Heart right ventricle (tissue), 16 donors: ENCODE data around the gene COL6A3. TPM values are rescaled to one million over a fixed set of nuclear protein-coding genes. Genes with fewer than 3 reads are reported as not detected.

Source experiments
- ATAC-seq, 8 donors: fragments of 200-7000 bp; cut with Tn5 transposase; one replicate each; pipeline ENCODE4 v1.9.1; 2020; ENCODE audit warnings: mild to moderate bottlenecking in 8 of 8, moderate library complexity in 8 of 8, moderate number of reproducible peaks in 1 of 8
- DNase-seq, 2 donors: peaks; one replicate each; pipeline ENCODE4 v3.0.0-alpha.2; 2020
- H3K27ac ChIP-seq, 10 donors: fragments of 200-600 bp; sonication (generic) in 2 of 10; one replicate each; pipeline versions ENCODE4 v1.5.0 to v1.8.0; 2020 to 2022; ENCODE audit warnings: mild to moderate bottlenecking in 3 of 10
- H3K27me3 ChIP-seq, 7 donors: fragments of 200-600 bp; one replicate each; pipeline ENCODE4 v1.8.0; 2021 to 2022; ENCODE audit warnings: mild to moderate bottlenecking in 2 of 7
- H3K36me3 ChIP-seq, 9 donors: fragments of 200-600 bp; sonication (generic) in 1 of 9; one replicate each; pipeline versions ENCODE4 v1.5.0 to v1.8.0; 2020 to 2022; ENCODE audit warnings: mild to moderate bottlenecking in 2 of 9
- H3K4me1 ChIP-seq, 9 donors: fragments of 200-600 bp; sonication (generic) in 1 of 9; one replicate each; pipeline versions ENCODE4 v1.5.0 to v1.8.0; 2020 to 2022; ENCODE audit warnings: mild to moderate bottlenecking in 4 of 9
- H3K4me3 ChIP-seq, 10 donors: fragments of 200-600 bp; sonication (generic) in 2 of 10; one replicate each; pipeline versions ENCODE4 v1.5.0 to v1.8.0; 2020 to 2022; ENCODE audit warnings: mild to moderate bottlenecking in 7 of 10, moderate library complexity in 2 of 10
- H3K9me3 ChIP-seq, 11 donors: fragments of 200-600 bp in 10 of 11; sonication (generic) in 2 of 11; one replicate each; pipeline versions ENCODE4 v1.5.0 to v1.8.0; 2013 to 2022; ENCODE audit warnings: mild to moderate bottlenecking in 2 of 11, control low read depth in 1 of 11, moderate library complexity in 1 of 11
- WGBS, 2 donors: extraction: QIAGEN DNeasy Blood & Tissue Kit; methylation state at CpG; one replicate each; pipeline ENCODE4 v1.1.7; 2013; ENCODE audit warnings: inconsistent platforms in 1 of 2; 5-methylcytosine and 5-hydroxymethylcytosine counted together
- intact Hi-C, 10 donors: fragments of 100-400 bp; cut with DNase I; formaldehyde crosslinking; loops; one replicate each; pipeline versions ENCODE4 v1.11.1 to v1.14.2; 2022
- polyA plus RNA-seq, 2 donors: library from polyadenylated mRNA; stranded (reverse); fragments of 200-250 nt; gene quantifications; one replicate each; pipeline ENCODE4 v1.2.3, GENCODE V29; 2013
- total RNA-seq, 10 donors: library from RNA; stranded (reverse); fragmentation: NEBNext Ultra II Directional in 3 of 10; extraction: Animal tissue kit (Norgen Biotek cat#: 25700) in 3 of 10; gene quantifications; one replicate each; pipeline versions ENCODE4 v1.2.1 to v1.2.4, GENCODE V29; 2021 to 2023
- TF ChIP-seq, protein P1 (sequence below), 9 donors: fragments of 200-600 bp; sonication (generic) in 2 of 9; IDR thresholded peaks; one replicate each; pipeline versions ENCODE4 v1.5.0 to v1.8.0; 2021 to 2022; ENCODE audit warnings: antibody characterized with exemption in 9 of 9, mild to moderate bottlenecking in 5 of 9, moderate library complexity in 1 of 9
- donor health status: Arrhythmogenic right ventricular cardiomyopathy.
- donor health status: ischemic (EF 13 %, LVEDD 7.1; RV severe dilation, severe dysfunction).
- donor health status: healthy with polysubstance abuse.
- donor health status: DM: no; HTN: yes; CAD: no.
- donor health status: DM: no; HTN: no; CAD: no.
- donor health status: ischemic (EF 25% LVEDD 6.9; RV normal size, moderate dysfunction).
- donor health status: ischemic (EF 25% LVEDD 5.7; RV mildly dilated, moderate dysfunction).
- donor health status: healthy.
- donor health status: DM: yes; HTN: yes; CAD: no.
- donor health status: Ischemic cardiomyopathy.
- donor health status: ischemic (EF 35%, LVEDD 5.7; RV mildly dilated, moderate dysfunction).
- donor health status: nonischemic (EF 11% LVEDD 7.7; RV severe dilation, severe dysfunction).
- donor health status: DM: yes; HTN: yes; CAD: no.
- donor health status: PGD.
- donor health status: ischemic (EF 29% LVEDD 5.4; RV normal size, mild dysfunction).
- donor health status: nonischemic (EF 23%, LVEDD 6.1; RV moderate dilation, normal function).

The COL6A3 gene
- total and polyA plus RNA-seq, 12 donors: 27.7 to 222 (median 47.5) TPM

- H3K27ac ChIP-seq: peak overlapping the region; percentile 22 to 89 (median 75)
- H3K27me3 ChIP-seq: peaks cover 0 to 18% (median 0%) of the 10 kb centered on the region in 7 donors
- H3K4me1 ChIP-seq: peaks cover 14 to 49% (median 37%) of the 10 kb centered on the region in 9 donors
- 14 to 23% methylated on average over 13 of the region's 13 CpGs for WGBS, 2 donors
- no peaks in the 10 kb centered on the region for H3K36me3 ChIP-seq
- TF ChIP-seq, protein P1, sequence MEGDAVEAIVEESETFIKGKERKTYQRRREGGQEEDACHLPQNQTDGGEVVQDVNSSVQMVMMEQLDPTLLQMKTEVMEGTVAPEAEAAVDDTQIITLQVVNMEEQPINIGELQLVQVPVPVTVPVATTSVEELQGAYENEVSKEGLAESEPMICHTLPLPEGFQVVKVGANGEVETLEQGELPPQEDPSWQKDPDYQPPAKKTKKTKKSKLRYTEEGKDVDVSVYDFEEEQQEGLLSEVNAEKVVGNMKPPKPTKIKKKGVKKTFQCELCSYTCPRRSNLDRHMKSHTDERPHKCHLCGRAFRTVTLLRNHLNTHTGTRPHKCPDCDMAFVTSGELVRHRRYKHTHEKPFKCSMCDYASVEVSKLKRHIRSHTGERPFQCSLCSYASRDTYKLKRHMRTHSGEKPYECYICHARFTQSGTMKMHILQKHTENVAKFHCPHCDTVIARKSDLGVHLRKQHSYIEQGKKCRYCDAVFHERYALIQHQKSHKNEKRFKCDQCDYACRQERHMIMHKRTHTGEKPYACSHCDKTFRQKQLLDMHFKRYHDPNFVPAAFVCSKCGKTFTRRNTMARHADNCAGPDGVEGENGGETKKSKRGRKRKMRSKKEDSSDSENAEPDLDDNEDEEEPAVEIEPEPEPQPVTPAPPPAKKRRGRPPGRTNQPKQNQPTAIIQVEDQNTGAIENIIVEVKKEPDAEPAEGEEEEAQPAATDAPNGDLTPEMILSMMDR (IDR thresholded peaks at IDR 0.05): no peak
- intact Hi-C loops: no loop called here
- peak overlapping the region in 1 of 10 donors; percentile 16 for H3K4me3 ChIP-seq
- ATAC-seq (peak; percentile 31 to 94 (median 84)), DNase-seq (peak in 1 of 2 donors; percentile 63)
- no peaks in the 10 kb centered on the region for H3K9me3 ChIP-seq
Observed at GRCh38 chr2:237449193-237449881, 35.4 kb upstream of the COL6A3 start.

DNA sequence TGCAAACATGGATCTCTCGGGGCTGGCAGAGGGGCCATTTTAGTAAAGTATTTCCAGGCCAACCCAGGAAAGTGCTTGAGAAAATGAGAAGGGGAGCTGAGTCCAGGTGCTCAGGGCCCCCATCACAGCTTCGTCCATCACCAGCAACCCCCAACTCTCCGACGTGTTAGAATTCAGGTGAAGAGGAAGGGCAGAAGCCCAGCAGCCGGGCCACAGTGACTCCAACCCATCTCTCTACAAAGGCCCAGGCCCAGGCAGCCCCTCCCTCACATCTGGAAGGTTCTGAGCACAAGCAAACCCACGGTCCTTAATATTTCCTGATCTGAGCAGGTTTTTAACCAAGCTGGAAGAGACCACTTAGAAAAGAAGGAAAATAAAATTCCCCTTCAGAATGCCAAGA lies 34.7 kb upstream of the COL6A3 start:
- peaks cover 0 to 21% (median 0%) of the 10 kb centered on the region in 7 donors for H3K27me3 ChIP-seq
- ATAC-seq (no peak), DNase-seq (no peak)
- intact Hi-C loops: no loop called here
- TF ChIP-seq, protein P1 (IDR thresholded peaks at IDR 0.05): no peak
- H3K27ac ChIP-seq: peak overlapping the region in 9 of 10 donors; percentile 22 to 89 (median 77)
- no peak overlapping the region for H3K4me3 ChIP-seq
- H3K4me1 ChIP-seq: peaks cover 14 to 49% (median 37%) of the 10 kb centered on the region in 9 donors
- no peaks in the 10 kb centered on the region for H3K36me3 ChIP-seq
- WGBS, 2 donors: 84 to 88% methylated on average over 6 of the region's 6 CpGs
- H3K9me3 ChIP-seq: no peaks in the 10 kb centered on the region

DNA sequence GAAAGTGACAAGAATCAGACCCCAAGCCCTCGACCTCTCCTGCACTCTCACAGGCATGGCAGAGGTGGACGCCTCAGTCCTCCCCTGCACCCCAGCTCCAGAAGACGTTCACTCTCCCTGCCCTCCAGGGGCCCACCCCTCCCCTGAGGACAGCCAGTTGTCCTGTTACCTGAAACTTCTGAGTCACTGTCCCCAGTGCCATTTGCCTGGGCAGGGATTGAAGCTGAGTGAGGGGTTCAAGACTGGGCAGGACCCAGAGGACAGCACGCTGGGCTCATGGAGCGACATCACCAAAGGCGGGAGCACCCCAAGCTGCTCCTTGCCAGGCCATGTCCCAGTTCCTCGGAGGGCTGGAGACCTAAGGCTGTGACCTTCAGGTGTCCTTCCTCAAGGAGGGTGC lies 34.2 kb upstream of the COL6A3 start:
- Histone ChIP-seq H3K4me3 (no peak overlapping the region), H3K27ac (peak overlapping the region in 1 of 10 donors; percentile 85), H3K27me3 (peaks cover 0 to 21% (median 0%) of the 10 kb centered on the region in 7 donors), H3K36me3 (no peaks in the 10 kb centered on the region), H3K9me3 (no peaks in the 10 kb centered on the region), H3K4me1 (peaks cover 14 to 48% (median 37%) of the 10 kb centered on the region in 9 donors)
- 94 to 97% methylated on average over 7 of the region's 7 CpGs for WGBS, 2 donors
- TF ChIP-seq, protein P1 (IDR thresholded peaks at IDR 0.05): no peak
- DNase-seq (no peak), ATAC-seq (no peak)
- intact Hi-C loops: no loop called here

DNA sequence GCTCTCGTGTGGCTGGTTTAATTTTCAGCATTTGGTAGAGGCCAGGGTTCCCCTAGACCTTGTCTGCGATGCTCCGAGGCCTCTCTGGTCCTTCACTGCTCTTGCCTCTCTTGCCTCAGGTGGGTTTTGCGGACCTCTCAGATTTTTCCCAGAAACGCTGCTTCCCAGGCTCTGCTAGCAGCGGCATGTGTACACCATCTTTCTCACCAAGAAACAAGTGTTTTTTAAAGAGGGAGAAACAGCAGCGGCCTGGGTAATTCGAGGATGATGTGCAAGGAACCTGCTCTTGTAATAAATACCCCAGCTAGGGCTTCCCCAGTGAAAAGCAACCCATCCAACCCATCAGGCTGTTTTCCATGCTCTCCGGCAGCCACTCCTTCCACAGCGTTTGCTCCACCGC lies 33.5 kb upstream of the COL6A3 start:
- intact Hi-C loops: no loop called here
- Histone ChIP-seq H3K27ac (no peak overlapping the region), H3K36me3 (no peaks in the 10 kb centered on the region), H3K4me3 (no peak overlapping the region), H3K4me1 (peaks cover 14 to 44% (median 36%) of the 10 kb centered on the region in 9 donors), H3K27me3 (peaks cover 0 to 17% (median 3%) of the 10 kb centered on the region in 7 donors), H3K9me3 (no peaks in the 10 kb centered on the region)
- 94 to 98% methylated on average over 11 of the region's 11 CpGs for WGBS, 2 donors
- ATAC-seq (no peak), DNase-seq (no peak)
- TF ChIP-seq, protein P1 (IDR thresholded peaks at IDR 0.05): no peak
